ENCODE results near the gene PCDHGA1. TPM values are rescaled to one million over a fixed set of nuclear protein-coding genes. Genes with fewer than 3 reads are reported as not detected.

PCDHGA1 gene
- total and polyA plus RNA-seq, 10 donors, result 0.04 to 0.52 (median 0.25) TPM; not detected in 1

DNA sequence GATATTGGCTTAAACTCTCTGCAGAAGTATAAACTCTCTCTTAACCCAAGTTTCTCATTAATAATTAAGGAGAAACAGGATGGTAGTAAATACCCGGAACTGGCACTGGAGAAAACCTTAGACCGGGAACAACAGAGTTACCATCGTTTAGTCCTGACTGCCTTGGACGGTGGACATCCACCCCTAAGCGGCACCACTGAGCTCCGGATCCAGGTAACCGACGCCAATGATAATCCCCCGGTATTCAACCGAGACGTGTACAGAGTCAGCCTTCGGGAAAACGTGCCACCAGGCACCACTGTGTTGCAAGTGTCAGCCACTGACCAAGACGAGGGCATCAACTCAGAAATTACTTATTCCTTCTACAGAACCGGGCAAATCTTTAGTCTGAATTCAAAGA, 68.3 kb downstream of the PCDHGA1 start:
- 24 to 39% (median 29%) methylated on average over 15 of the region's 15 CpGs for WGBS, 5 donors
- H3K36me3 ChIP-seq, result peaks cover 0 to 7% (median 0%) of the 10 kb centered on the region in 6 donors
- intact Hi-C loops (cut with DNase I; ENCODE audit: low total_unique reads), result no loop called here
- H3K9me3 ChIP-seq, result peaks cover 7 to 96% (median 81%) of the 10 kb centered on the region in 8 donors
- peak overlapping the region in 1 of 8 donors; percentile 24 for H3K4me3 ChIP-seq
- TF ChIP-seq, protein P1, sequence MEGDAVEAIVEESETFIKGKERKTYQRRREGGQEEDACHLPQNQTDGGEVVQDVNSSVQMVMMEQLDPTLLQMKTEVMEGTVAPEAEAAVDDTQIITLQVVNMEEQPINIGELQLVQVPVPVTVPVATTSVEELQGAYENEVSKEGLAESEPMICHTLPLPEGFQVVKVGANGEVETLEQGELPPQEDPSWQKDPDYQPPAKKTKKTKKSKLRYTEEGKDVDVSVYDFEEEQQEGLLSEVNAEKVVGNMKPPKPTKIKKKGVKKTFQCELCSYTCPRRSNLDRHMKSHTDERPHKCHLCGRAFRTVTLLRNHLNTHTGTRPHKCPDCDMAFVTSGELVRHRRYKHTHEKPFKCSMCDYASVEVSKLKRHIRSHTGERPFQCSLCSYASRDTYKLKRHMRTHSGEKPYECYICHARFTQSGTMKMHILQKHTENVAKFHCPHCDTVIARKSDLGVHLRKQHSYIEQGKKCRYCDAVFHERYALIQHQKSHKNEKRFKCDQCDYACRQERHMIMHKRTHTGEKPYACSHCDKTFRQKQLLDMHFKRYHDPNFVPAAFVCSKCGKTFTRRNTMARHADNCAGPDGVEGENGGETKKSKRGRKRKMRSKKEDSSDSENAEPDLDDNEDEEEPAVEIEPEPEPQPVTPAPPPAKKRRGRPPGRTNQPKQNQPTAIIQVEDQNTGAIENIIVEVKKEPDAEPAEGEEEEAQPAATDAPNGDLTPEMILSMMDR (IDR thresholded peaks at IDR 0.05 in 8 of 11, conservative IDR thresholded peaks at IDR 0.05 in 3 of 11), result no peak
- TF ChIP-seq POLR2A (IDR thresholded peaks at IDR 0.05) (no peak), POLR2AphosphoS5 (IDR thresholded peaks at IDR 0.05) (no peak)
- H3K4me1 ChIP-seq, result no peaks in the 10 kb centered on the region
- DNase-seq, result no peak
- H3K27ac ChIP-seq, result no peak overlapping the region
- H3K27me3 ChIP-seq (replicated peaks in 1 of 7), result peaks cover 0 to 93% (median 25%) of the 10 kb centered on the region in 7 donors

DNA sequence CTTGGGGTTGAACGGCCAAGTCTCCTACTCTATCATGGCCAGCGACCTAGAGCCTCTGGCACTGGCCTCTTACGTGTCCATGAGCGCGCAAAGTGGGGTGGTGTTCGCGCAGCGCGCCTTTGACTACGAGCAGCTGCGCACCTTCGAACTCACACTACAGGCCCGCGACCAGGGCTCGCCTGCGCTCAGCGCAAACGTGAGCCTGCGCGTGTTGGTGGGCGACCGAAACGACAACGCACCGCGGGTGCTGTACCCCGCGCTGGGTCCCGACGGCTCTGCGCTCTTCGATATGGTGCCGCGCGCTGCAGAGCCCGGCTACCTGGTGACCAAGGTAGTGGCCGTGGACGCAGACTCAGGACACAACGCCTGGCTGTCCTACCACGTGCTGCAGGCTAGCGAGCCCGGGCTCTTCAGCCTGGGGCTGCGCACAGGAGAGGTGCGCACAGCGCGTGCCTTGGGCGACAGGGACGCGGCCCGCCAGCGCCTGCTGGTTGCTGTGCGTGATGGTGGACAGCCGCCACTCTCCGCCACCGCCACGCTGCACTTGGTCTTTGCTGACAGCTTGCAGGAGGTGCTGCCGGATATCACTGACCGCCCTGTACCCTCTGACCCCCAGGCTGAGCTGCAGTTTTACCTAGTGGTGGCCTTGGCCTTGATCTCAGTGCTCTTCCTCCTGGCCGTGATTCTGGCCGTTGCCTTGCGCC, 69.4 kb downstream of the PCDHGA1 start:
- TF ChIP-seq POLR2A (IDR thresholded peaks at IDR 0.05) (no peak), POLR2AphosphoS5 (IDR thresholded peaks at IDR 0.05) (no peak)
- TF ChIP-seq, protein P1 (IDR thresholded peaks at IDR 0.05 in 8 of 11, conservative IDR thresholded peaks at IDR 0.05 in 3 of 11), result no peak
- H3K27me3 ChIP-seq (replicated peaks in 1 of 7), result peaks cover 0 to 93% (median 23%) of the 10 kb centered on the region in 7 donors
- no peak for DNase-seq
- peak overlapping the region in 1 of 8 donors; percentile 4 for H3K4me3 ChIP-seq
- peaks cover 7 to 96% (median 79%) of the 10 kb centered on the region in 8 donors for H3K9me3 ChIP-seq
- H3K4me1 ChIP-seq, result no peaks in the 10 kb centered on the region
- H3K27ac ChIP-seq, result no peak overlapping the region
- intact Hi-C loops (cut with DNase I; ENCODE audit: low total_unique reads), result no loop called here
- peaks cover 0 to 7% (median 0%) of the 10 kb centered on the region in 6 donors for H3K36me3 ChIP-seq
- whole genome bisulfite sequencing, 5 donors, result 30 to 40% (median 35%) methylated on average over 15 to 61 of the region's 61 CpGs

DNA sequence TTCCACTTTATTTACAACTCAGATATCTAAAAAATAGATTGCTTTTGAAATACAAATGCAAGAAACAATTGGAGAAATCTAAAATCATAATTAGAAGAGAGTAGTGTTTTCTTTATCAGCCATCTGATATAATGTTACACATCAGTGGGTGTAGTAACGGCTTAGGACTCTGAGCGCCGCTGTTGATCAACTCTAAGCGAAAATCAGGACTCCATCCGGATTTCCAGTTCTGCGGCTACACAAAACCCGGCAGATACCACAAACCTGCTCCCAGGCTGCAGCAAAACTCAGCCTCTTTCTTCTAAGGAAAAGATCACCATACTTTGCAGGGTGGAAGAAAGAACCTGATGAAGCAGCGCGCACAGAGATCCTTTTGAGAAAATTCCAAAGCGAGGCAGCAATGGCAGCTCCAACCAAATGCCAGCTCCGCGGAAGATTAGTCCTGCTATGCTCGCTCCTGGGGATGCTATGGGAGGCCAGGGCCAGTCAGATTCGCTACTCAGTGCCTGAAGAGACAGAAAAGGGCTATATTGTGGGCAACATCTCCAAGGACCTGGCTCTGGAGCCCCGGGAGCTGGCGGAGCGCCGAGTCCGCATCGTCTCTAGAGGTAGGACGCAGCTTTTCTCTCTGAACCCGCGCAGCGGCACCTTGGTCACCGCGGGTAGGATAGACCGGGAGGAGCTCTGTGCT, 72.4 kb downstream of the PCDHGA1 start, which contains the start of gene PCDHGA9:
TSS of gene PCDHGA9 (plus strand) at position 226 of the 691 bp plus-strand sequence. CDS start at position 401, 175 bp downstream.
- Histone ChIP-seq H3K4me3 (peak within 1 kb of the TSS in 4 of 8 donors; percentile 5 to 61 (median 23)), H3K27me3 (replicated peaks in 1 of 7) (peaks cover 0 to 94% (median 19%) of the 10 kb centered on the region in 7 donors), H3K27ac (no peak within 1 kb of the TSS), H3K36me3 (peaks cover 0 to 7% (median 0%) of the 10 kb centered on the region in 6 donors), H3K4me1 (no peaks in the 10 kb centered on the region), H3K9me3 (peaks cover 7 to 97% (median 89%) of the 10 kb centered on the region in 8 donors)
- 12 to 30% (median 20%) methylated on average over 23 to 27 of the region's 27 CpGs for WGBS, 5 donors
- TF ChIP-seq POLR2AphosphoS5 (IDR thresholded peaks at IDR 0.05) (no peak), POLR2A (IDR thresholded peaks at IDR 0.05) (no peak)
- TF ChIP-seq, protein P1 (IDR thresholded peaks at IDR 0.05 in 8 of 11, conservative IDR thresholded peaks at IDR 0.05 in 3 of 11), result peak in 4 of 11 experiments; percentile 8 to 19 (median 16)
- DNase-seq, result peak; percentile 59
- intact Hi-C loops (cut with DNase I; ENCODE audit: low total_unique reads), result no loop called here

Measured in spleen (tissue), 11 donors.